Measurements from ENCODE around the gene AMDHD1. TPM values are rescaled to one million over a fixed set of nuclear protein-coding genes. Genes with fewer than 3 reads are reported as not detected.

AMDHD1 gene
- total and polyA plus RNA-seq, 4 experiments from 2014 or later: 0.29 to 2.3 (median 1.8) TPM; not detected in 1

DNA sequence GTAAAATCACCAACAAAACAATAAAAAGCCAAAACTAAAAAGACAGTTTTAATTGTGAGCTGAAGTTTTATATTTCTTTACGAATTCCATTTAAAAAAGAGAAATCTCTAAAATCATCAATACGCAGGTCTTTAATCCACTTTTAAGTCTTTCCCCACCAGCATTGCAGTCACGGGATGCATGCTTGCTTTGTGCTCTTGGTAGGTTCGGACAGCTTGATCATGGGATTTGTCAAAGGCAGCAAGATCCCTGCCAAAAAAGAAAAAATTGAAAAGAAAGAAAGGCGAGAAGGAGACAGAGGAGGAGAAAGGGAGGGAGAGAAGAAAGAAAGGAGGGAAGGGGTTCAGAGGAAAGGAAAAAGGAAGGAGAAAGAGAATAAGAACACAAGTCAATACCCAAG, 57.7 kb downstream of the AMDHD1 start:
- H3K27ac Mint-ChIP-seq: peak overlapping the region in 3 of 7 donors; percentile 0 to 63 (median 27)
- H3K9me3 ChIP-seq (ENCODE audit: control insufficient read depth in 1 of 2, low read length in 2 of 2): no peaks in the 10 kb centered on the region
- no peaks in the 10 kb centered on the region for H3K27me3 ChIP-seq (ENCODE audit: insufficient read depth, low read length)
- intact Hi-C loops (cut with micrococcal nuclease): no loop called here
- no peak overlapping the region for H3K27ac ChIP-seq (ENCODE audit: low read depth, low read length)
- no peaks in the 10 kb centered on the region for H3K4me1 ChIP-seq (ENCODE audit: insufficient read depth, low read length)
- peaks cover 3 to 6% (median 5%) of the 10 kb centered on the region in 4 donors for H3K4me1 Mint-ChIP-seq
- H3K4me3 Mint-ChIP-seq: no peak overlapping the region
- no peaks in the 10 kb centered on the region for H3K27me3 Mint-ChIP-seq
- no peaks in the 10 kb centered on the region for H3K9me3 Mint-ChIP-seq
- H3K4me3 ChIP-seq (ENCODE audit: low read length in 2 of 2): no peak overlapping the region
- H3K36me3 Mint-ChIP-seq: peaks cover 28 to 37% of the 10 kb centered on the region in 2 donors
- no peak for DNase-seq
- ChIA-PET CTCF (ENCODE audit: partially characterized antibody) (interaction anchor here (1.1 to 7.2 kb wide), 7 partner anchors 10 to 90 kb away, joined by 3 to 196 read pairs (median 21); partner anchors contain the start of genes AMDHD1 and CCDC38), POLR2A (ENCODE audit: partially characterized antibody) (no interaction called here)
- peaks cover 15% of the 10 kb centered on the region for H3K36me3 ChIP-seq (ENCODE audit: insufficient read depth, low read length)

DNA sequence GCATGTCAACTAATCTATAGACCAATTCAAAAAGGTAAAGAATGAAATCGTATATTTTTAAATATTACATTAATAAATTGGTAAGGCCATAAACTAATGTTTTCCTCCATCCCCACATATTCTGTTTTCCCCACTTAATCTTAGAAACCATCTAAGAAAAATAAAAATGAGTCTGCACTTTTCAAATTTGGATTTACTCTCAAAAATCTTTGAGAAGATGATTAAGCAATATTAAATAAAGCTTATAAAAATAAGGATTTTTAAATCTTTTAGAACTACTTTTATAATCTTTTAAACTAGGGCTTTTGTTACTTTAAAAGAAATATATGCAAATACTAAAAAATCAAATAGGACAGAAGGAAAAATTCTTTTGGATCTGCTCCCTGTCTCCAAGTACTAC, 63.6 kb downstream of the AMDHD1 start:
- CTCF ChIA-PET (ENCODE audit: partially characterized antibody): interaction anchor here (1.3 kb wide), 1 partner anchor 9 kb away, joined by 4 read pairs; no protein-coding TSS in a partner anchor
- H3K36me3 Mint-ChIP-seq: peaks cover 58 to 65% of the 10 kb centered on the region in 2 donors

DNA sequence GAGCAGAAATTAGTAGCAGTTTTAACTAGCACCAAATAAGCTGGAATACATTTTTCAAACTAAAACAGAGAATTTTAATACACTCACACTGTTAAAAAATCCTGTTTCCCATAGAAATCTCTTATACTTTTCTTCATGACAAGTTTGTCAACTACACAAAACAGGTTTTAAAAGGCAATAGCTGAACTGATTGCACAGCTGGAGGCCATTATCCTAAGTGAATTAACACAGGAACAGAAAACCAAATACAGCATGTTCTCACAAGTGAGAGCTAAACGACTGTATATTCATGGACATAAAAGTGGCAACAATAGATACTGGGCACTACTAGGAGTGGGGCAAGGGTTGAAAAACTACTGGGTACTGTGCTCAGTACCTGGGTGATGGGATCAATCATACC, 64.6 kb downstream of the AMDHD1 start:
- H3K9me3 ChIP-seq (ENCODE audit: control insufficient read depth in 1 of 2, low read length in 2 of 2): no peaks in the 10 kb centered on the region
- H3K27me3 Mint-ChIP-seq: no peaks in the 10 kb centered on the region

More for the DNA sequence above, 63.6 kb downstream of the AMDHD1 start:
- intact Hi-C loops (cut with micrococcal nuclease): no loop called here
- no peaks in the 10 kb centered on the region for H3K27me3 Mint-ChIP-seq
- H3K4me3 Mint-ChIP-seq: no peak overlapping the region
- peaks cover 42% of the 10 kb centered on the region for H3K36me3 ChIP-seq (ENCODE audit: insufficient read depth, low read length)
- H3K4me3 ChIP-seq (ENCODE audit: low read length in 2 of 2): no peak overlapping the region
- H3K27ac Mint-ChIP-seq: peak overlapping the region in 1 of 7 donors; percentile 4
- no peaks in the 10 kb centered on the region for H3K9me3 Mint-ChIP-seq
- H3K4me1 ChIP-seq (ENCODE audit: insufficient read depth, low read length): no peaks in the 10 kb centered on the region
- H3K27ac ChIP-seq (ENCODE audit: low read depth, low read length): no peak overlapping the region
- POLR2A ChIA-PET (ENCODE audit: partially characterized antibody): no interaction called here
- H3K9me3 ChIP-seq (ENCODE audit: control insufficient read depth in 1 of 2, low read length in 2 of 2): no peaks in the 10 kb centered on the region
- DNase-seq: no peak
- no peaks in the 10 kb centered on the region for H3K4me1 Mint-ChIP-seq
- H3K27me3 ChIP-seq (ENCODE audit: insufficient read depth, low read length): no peaks in the 10 kb centered on the region

GRCh38 chr12:96014943-96015599, 71.9 kb downstream of the AMDHD1 start:
- Histone ChIP-seq H3K4me3 (ENCODE audit: low read length in 2 of 2) (no peak overlapping the region), H3K4me1 (ENCODE audit: insufficient read depth, low read length) (no peaks in the 10 kb centered on the region), H3K9me3 (ENCODE audit: control insufficient read depth in 1 of 2, low read length in 2 of 2) (no peaks in the 10 kb centered on the region), H3K27ac (ENCODE audit: low read depth, low read length) (no peak overlapping the region), H3K36me3 (ENCODE audit: insufficient read depth, low read length) (peaks cover 45% of the 10 kb centered on the region), H3K27me3 (ENCODE audit: insufficient read depth, low read length) (no peaks in the 10 kb centered on the region)
- DNase-seq: no peak
- Mint-ChIP-seq H3K9me3 (no peaks in the 10 kb centered on the region), H3K4me3 (no peak overlapping the region), H3K27me3 (no peaks in the 10 kb centered on the region), H3K27ac (no peak overlapping the region), H3K36me3 (peaks cover 64 to 77% of the 10 kb centered on the region in 2 donors), H3K4me1 (no peaks in the 10 kb centered on the region)
- CTCF ChIA-PET (ENCODE audit: partially characterized antibody): interaction anchor here (0.6 kb wide), 1 partner anchor 200 kb away, joined by 4 read pairs; no protein-coding TSS in a partner anchor
- POLR2A ChIA-PET (ENCODE audit: partially characterized antibody): interaction anchor here (0.8 kb wide), 1 partner anchor 21 kb away, joined by 4 read pairs; no protein-coding TSS in a partner anchor
- intact Hi-C loops (cut with micrococcal nuclease): no loop called here

More for the DNA sequence above, 64.6 kb downstream of the AMDHD1 start:
- ChIA-PET CTCF (ENCODE audit: partially characterized antibody) (interaction anchor here (1.1 to 1.5 kb wide), 3 partner anchors 9 to 11 kb away, joined by 4 to 5 read pairs (median 4); no protein-coding TSS in a partner anchor), POLR2A (ENCODE audit: partially characterized antibody) (no interaction called here)
- no peak for DNase-seq
- Mint-ChIP-seq H3K4me3 (no peak overlapping the region), H3K4me1 (no peaks in the 10 kb centered on the region), H3K9me3 (no peaks in the 10 kb centered on the region), H3K27ac (no peak overlapping the region), H3K36me3 (peaks cover 62 to 69% of the 10 kb centered on the region in 2 donors)
- H3K4me3 ChIP-seq (ENCODE audit: low read length in 2 of 2): no peak overlapping the region
- H3K36me3 ChIP-seq (ENCODE audit: insufficient read depth, low read length): peaks cover 53% of the 10 kb centered on the region
- H3K27me3 ChIP-seq (ENCODE audit: insufficient read depth, low read length): no peaks in the 10 kb centered on the region
- no peaks in the 10 kb centered on the region for H3K4me1 ChIP-seq (ENCODE audit: insufficient read depth, low read length)
- intact Hi-C loops (cut with micrococcal nuclease): no loop called here
- H3K27ac ChIP-seq (ENCODE audit: low read depth, low read length): no peak overlapping the region

- Histone ChIP-seq H3K36me3 (ENCODE audit: insufficient read depth, low read length) (peaks cover 40% of the 10 kb centered on the region), H3K4me1 (ENCODE audit: insufficient read depth, low read length) (no peaks in the 10 kb centered on the region), H3K27ac (ENCODE audit: low read depth, low read length) (no peak overlapping the region), H3K27me3 (ENCODE audit: insufficient read depth, low read length) (no peaks in the 10 kb centered on the region), H3K9me3 (ENCODE audit: control insufficient read depth in 1 of 2, low read length in 2 of 2) (no peaks in the 10 kb centered on the region), H3K4me3 (ENCODE audit: low read length in 2 of 2) (no peak overlapping the region)
- H3K27me3 Mint-ChIP-seq: no peaks in the 10 kb centered on the region
- H3K36me3 Mint-ChIP-seq: peaks cover 64 to 74% of the 10 kb centered on the region in 2 donors
- H3K4me3 Mint-ChIP-seq: no peak overlapping the region
- H3K4me1 Mint-ChIP-seq: no peaks in the 10 kb centered on the region
- H3K9me3 Mint-ChIP-seq: no peaks in the 10 kb centered on the region
- POLR2A ChIA-PET (ENCODE audit: partially characterized antibody): no interaction called here
- no peak for DNase-seq
- no peak overlapping the region for H3K27ac Mint-ChIP-seq
- CTCF ChIA-PET (ENCODE audit: partially characterized antibody): no interaction called here
- intact Hi-C loops (cut with micrococcal nuclease): no loop called here
These were observed 72.5 kb downstream of the AMDHD1 start for GRCh38 chr12:96015672-96016071.

Other genes with a start within 250 kb of the AMDHD1 start
- 1 to 10 TPM; 2.0 to 2.4 TPM for gene NTN4, start 152.6 kb upstream of the AMDHD1 start, total RNA-seq
- 1 to 10 TPM; 5.2 to 5.5 TPM for gene NTN4, start 152.6 kb upstream of the AMDHD1 start, polyA plus RNA-seq
- 10 to 100 TPM; 16.7 to 19.5 TPM for gene SNRPF, start 84.4 kb upstream of the AMDHD1 start, total RNA-seq
- 10 to 100 TPM; 42.9 to 60.5 TPM for gene SNRPF, start 84.4 kb upstream of the AMDHD1 start, polyA plus RNA-seq
- 1 to 10 TPM in 1 of 2 experiments, under 1 TPM in 1; 0.23 to 1.0 TPM for gene CCDC38, start 717 bp upstream of the AMDHD1 start, total RNA-seq
- gene CCDC38, start 717 bp upstream of the AMDHD1 start, polyA plus RNA-seq: under 1 TPM in 1 of 2 donors, not detected in 1; 0.09 TPM
- gene HAL, start 53.0 kb downstream of the AMDHD1 start, total RNA-seq: 1 to 10 TPM; 1.7 to 2.0 TPM
- not detected for gene HAL, start 53.0 kb downstream of the AMDHD1 start, polyA plus RNA-seq
- 10 to 100 TPM; 57.7 to 58.2 TPM for gene LTA4H, start 92.3 kb downstream of the AMDHD1 start, total RNA-seq
- gene LTA4H, start 92.3 kb downstream of the AMDHD1 start, polyA plus RNA-seq: 10 to 100 TPM; 59.3 to 77.6 TPM